ENCODE measurements around the gene PPEF1.
"Not testable (repeated sequence)": the region's sequence is repeated elsewhere in the genome, so short reads cannot be mapped to it uniquely, and the experiment has no call there.

The PPEF1 gene

GRCh38 chrX:18793601-18794089 lies 86.2 kb downstream of the PPEF1 start:
- DNase-seq (ENCODE audit: low spot score): no peak

GRCh38 chrX:18797141-18797540 lies 89.7 kb downstream of the PPEF1 start:
- DNase-seq (ENCODE audit: low spot score): no peak

- DNase-seq (ENCODE audit: low spot score): no peak
Observed at GRCh38 chrX:18799911-18800310, 92.5 kb downstream of the PPEF1 start.

GRCh38 chrX:18809641-18810040 lies 102.2 kb downstream of the PPEF1 start:
- no peak for DNase-seq (ENCODE audit: low spot score)

DNA sequence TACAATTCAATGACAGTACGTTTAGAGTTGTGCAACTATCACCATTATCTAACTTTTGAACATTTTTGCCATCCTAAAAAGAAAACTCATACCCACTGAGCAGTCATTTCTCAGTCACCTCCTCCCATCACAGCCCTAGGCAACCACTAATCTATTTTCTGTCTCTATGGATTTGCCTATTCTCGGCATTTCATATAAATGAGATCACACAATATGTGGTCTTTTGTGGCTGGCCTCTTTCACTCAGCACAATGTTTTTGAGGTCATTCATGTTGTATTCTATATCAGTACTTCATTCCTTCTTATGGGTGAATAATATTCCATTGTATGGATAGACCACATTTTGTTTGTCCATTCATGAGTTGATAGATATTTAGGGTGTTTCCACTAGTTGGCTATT lies 103.0 kb downstream of the PPEF1 start:
- no peak for DNase-seq (ENCODE audit: low spot score)

GRCh38 chrX:18825375-18825774 lies 117.9 kb downstream of the PPEF1 start:
- no peak for DNase-seq (ENCODE audit: low spot score)

GRCh38 chrX:18828832-18829404 lies 121.5 kb downstream of the PPEF1 start:
- DNase-seq (ENCODE audit: low spot score): peak; percentile 1

DNA sequence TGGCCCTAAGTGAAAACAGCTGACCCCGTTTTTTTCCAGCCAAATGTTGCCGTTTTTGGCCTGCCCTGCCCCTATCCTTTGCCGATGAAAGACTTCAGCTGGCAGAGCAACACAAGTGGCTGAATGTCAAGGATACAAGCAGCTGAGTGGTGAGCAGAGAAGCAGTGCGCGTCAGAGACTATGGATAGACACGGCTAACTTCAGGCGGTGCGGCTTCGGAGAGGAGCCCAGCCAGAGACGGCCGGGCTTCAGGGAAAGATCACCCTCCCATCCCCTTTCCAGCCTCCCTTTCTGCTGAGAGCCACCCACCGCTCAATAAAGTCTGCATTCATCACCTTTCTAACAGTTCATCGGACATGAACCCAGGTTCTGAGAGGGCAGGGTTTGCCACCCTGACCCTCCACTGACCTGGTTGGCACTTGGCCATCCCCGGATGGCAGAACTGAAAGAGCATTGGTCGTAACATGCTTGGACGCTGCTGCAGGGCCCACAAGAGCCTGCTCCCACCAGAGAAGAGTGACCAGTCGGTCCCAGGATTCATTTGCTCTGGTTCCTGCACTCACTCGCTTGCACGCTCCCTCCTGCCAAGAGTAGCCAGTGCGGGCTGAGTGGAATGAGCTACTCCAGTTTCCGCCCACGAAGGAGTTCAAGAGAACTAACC lies 125.8 kb downstream of the PPEF1 start:
- peak; percentile 15 for DNase-seq (ENCODE audit: low spot score)

- not testable (repeated sequence) for DNase-seq (ENCODE audit: low spot score)
Observed at GRCh38 chrX:18847901-18848300, 140.5 kb downstream of the PPEF1 start.

GRCh38 chrX:18855919-18856644 lies 148.6 kb downstream of the PPEF1 start:
- no peak for DNase-seq (ENCODE audit: low spot score)

- DNase-seq (ENCODE audit: low spot score): no peak
Observed at GRCh38 chrX:18856645-18856997, 149.2 kb downstream of the PPEF1 start.

DNA sequence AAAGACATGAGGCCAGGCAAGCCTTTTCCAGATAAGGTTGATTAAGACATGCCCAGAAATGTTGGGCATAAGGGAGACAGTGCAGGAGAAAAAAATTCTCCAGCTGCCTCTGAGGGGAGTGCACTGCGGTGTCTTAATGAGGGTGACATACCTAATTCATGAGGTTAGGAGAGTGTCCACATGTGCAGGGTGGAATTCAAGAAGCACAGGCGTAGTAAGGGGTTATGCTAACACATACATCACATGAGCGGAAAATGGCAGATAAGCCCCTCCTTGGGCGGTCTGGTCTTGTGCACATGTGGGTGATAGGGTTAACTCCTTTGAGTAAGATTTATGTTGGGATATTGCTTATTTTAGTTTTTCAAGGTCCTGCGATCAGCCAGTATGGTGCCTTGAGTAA lies 154.1 kb downstream of the PPEF1 start:
- no peak for DNase-seq (ENCODE audit: low spot score)

GRCh38 chrX:18864390-18864920 lies 157.0 kb downstream of the PPEF1 start:
- no peak for DNase-seq (ENCODE audit: low spot score)

DNA sequence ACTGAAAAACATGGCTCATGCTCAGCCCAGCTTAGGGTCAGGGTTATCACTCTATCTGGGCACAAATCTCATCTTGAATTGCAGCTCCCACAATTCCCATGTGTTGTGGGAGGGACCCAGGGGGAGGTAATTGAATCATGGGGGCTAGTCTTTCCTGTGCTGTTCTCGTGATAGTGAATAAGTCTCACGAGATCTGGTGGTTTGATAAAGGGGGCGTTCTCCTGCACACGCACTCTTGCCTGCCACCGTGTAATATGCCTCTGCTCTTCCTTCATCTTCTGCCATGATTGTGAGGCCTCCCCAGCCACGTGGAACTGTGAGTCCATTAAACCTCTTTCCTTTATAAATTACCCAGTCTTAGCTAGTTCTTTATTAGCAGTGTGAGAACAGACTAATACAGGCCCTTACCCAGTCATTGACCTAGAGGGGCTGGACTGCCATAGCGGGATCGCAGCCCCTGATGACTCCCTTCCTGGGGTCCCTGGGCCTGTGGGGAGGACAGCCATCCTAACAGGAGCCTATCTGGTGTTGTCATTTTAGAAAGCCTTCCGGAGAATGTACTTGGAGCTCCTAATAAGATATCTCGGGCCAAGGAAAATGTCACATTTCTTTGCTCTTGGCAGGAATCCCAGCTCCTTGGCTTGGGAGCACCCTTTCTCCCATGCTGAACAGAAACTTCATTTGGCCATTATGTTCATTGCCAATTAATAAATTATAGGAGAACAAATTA lies 163.9 kb downstream of the PPEF1 start:
- no peak for DNase-seq (ENCODE audit: low spot score)

DNA sequence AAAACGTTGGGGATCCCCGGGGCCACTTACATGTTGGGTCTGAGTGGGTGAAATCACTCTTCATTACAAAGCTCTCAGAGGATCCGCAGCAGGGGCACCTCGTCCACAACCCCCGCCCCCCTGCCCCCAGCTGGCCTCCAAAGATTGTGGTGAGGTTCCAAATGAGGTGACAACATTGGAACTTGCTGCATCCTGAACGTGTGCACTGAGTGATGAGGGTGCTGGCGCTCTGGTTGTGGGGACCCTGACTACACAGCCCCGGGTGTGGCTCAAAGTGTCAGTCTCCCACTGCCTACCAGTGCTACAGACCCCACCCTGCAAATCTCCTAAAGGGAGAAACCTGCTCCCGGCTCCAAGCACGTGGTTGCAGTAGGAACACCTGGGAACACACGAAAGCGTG lies 164.5 kb downstream of the PPEF1 start:
- no peak for DNase-seq (ENCODE audit: low spot score)

GRCh38 chrX:18872621-18873020 lies 165.2 kb downstream of the PPEF1 start:
- DNase-seq (ENCODE audit: low spot score): no peak

DNA sequence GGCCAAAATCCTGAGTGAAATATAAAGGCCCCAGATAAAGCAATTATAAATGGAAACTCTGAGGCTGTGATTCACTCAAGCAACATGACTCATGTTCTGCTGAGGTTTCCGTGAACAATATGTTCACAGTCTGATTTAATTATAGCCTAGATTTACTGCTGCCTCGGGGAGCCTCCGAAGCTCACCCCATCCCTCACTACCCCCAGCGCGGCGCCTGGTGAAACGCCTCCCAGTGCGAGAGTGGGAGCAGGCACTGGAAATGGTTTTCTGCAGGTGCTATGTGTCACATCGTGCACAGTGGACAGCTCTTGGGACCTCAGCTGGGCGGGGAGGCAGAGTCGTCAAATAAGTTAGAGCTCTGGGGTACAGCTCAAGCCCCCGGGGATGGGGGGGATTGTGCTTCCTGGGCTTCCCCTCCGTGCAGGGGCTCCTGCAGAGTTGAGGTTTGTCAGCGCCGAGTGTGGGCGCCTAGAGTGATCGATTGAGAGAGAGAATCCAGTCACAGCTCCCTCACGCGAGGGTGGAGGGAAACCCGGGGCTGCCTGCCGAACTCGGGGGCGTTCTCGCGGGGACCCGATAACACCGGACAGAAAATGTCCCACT lies 165.8 kb downstream of the PPEF1 start:
- peak; percentile 32 for DNase-seq (ENCODE audit: low spot score)

- no peak for DNase-seq (ENCODE audit: low spot score)
Observed at GRCh38 chrX:18873836-18874235, 166.4 kb downstream of the PPEF1 start.

DNA sequence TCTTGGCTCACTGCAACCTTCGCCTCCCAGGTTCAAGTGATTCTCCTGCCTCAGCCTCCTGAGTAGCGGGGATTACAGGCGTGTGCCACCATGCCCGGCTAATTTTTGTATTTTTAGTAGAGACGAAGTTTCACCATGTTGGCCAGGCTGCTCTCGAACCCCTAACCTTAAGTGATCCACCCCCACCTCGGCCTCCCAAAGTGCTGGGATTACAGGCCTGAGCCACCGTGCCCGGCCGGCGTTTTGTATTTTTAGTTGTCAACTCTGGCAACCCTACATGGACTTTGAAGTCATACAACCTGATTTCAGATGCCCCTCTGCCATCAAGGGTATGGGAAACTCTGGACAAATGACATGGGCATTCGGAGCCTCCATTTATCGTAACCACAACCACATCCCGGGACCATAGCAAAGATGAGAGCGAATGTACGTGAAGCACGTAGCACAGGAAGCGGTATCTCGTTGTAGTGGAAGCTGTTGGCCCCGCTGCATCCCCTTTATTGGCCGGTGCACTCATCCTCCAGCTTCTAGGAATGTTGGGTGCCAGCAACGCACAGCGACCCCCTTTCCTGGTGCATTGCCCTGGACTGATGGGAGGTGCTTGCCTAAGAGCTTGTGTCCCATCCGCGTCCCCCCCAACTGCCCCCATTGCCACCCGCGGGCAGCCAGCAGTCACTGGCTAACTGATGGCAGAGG lies 167.3 kb downstream of the PPEF1 start:
- no peak for DNase-seq (ENCODE audit: low spot score)

DNA sequence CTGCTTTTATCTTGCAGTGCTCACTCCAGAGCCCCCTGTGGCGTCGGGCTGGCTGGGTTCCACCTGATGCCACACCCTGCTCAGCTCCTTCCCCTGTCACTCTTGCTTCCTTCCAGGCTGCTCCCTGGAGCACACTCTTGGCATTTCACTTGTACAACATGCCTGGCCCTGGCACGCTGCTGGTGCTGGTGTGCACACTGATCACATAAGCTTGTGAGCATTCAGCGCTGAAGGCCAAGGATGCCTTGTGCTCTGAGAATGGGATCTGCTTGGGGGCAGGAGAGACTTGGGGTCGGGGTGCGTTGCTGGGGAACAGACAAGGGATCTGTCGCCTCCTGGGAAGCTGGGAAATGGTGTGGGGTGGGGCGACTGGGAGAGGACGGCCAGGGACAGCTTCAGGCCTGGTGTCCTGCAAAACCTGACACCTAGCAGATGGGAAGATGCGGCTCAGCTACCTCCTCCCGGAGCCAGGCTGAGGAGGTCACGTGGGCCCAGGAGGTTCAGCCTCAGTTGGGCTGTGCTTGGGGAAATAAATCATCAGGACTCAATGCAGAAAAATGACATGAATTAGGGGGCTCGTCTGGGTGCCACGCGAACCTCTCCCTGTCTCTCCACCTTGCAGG lies 167.9 kb downstream of the PPEF1 start:
- DNase-seq (ENCODE audit: low spot score): no peak

- DNase-seq (ENCODE audit: low spot score): no peak
Observed at GRCh38 chrX:18877469-18877868, 170.0 kb downstream of the PPEF1 start.
